ENCODE data around the gene FLT3.

FLT3 gene

GRCh38 chr13:28001049-28001448 lies 99.3 kb downstream of the FLT3 start:
- DNase-seq: no peak

- no peak for DNase-seq
Observed at GRCh38 chr13:28000567-28000966, 99.8 kb downstream of the FLT3 start.

GRCh38 chr13:27997904-27998522 lies 102.4 kb downstream of the FLT3 start:
- peak in 1 of 2 donors; percentile 3 for DNase-seq

- no peak for DNase-seq
Observed at GRCh38 chr13:27991881-27992280, 108.5 kb downstream of the FLT3 start.

GRCh38 chr13:27988520-27988919 lies 111.9 kb downstream of the FLT3 start, which contains the start of gene URAD:
Gene URAD, minus strand, starts transcription at chr13:27988693. Its CDS starts 56 bp downstream, at chr13:27988637.
- no peak for DNase-seq

GRCh38 chr13:27985600-27985999 lies 114.8 kb downstream of the FLT3 start:
- no peak for DNase-seq

GRCh38 chr13:27982361-27982760 lies 118.0 kb downstream of the FLT3 start:
- no peak for DNase-seq

GRCh38 chr13:27981006-27981708 lies 119.2 kb downstream of the FLT3 start:
- no peak for DNase-seq

GRCh38 chr13:27980280-27980998 lies 119.9 kb downstream of the FLT3 start:
- no peak for DNase-seq

- DNase-seq: no peak
Observed at GRCh38 chr13:27979765-27980279, 120.6 kb downstream of the FLT3 start.

GRCh38 chr13:27979001-27979643 lies 121.3 kb downstream of the FLT3 start:
- no peak for DNase-seq

GRCh38 chr13:27978301-27978968 lies 121.9 kb downstream of the FLT3 start:
- no peak for DNase-seq

GRCh38 chr13:27977476-27978300 lies 122.7 kb downstream of the FLT3 start:
- no peak for DNase-seq

GRCh38 chr13:27976362-27977091 lies 123.8 kb downstream of the FLT3 start:
- no peak for DNase-seq

- DNase-seq: no peak
Observed at GRCh38 chr13:27975564-27976361, 124.6 kb downstream of the FLT3 start.

- no peak for DNase-seq
Observed at GRCh38 chr13:27973961-27974662, 126.3 kb downstream of the FLT3 start.

GRCh38 chr13:27973291-27973690 lies 127.1 kb downstream of the FLT3 start:
- DNase-seq: no peak

- DNase-seq: no peak
Observed at GRCh38 chr13:27972478-27972820, 127.9 kb downstream of the FLT3 start.

- DNase-seq: no peak
Observed at GRCh38 chr13:27971776-27972477, 128.4 kb downstream of the FLT3 start.
